HepG2 (cell line): ENCODE results near the gene MB. TPM values are rescaled to one million over a fixed set of nuclear protein-coding genes. Genes with fewer than 3 reads are reported as not detected.
A peak's percentile ranks its signal among the peaks of the same experiment; 100 is the strongest.

Experiments
- AGO2 ChIP-seq: fragments of 200-400 bp; formaldehyde crosslinking; optimal IDR thresholded peaks from 2 replicates; pipeline ENCODE3; 2017; ENCODE audit warnings: mild to moderate bottlenecking, low read depth, low read length, moderate library complexity
- ATF1 ChIP-seq: IDR thresholded peaks from 2 replicates; pipeline ENCODE4 v1.6.1; 2016; ENCODE audit warnings: mild to moderate bottlenecking, control low read depth
- HDAC1 ChIP-seq: sonication (generic); formaldehyde crosslinking; IDR thresholded peaks from 2 replicates; pipeline ENCODE4 v1.5.1; 2020; ENCODE audit warnings: mild to moderate bottlenecking, missing genetic modification reagents
- LCORL ChIP-seq, 2 experiments: fragments of 450-650 bp in 1 of 2; sonication (generic) in 1 of 2; formaldehyde crosslinking in 1 of 2; IDR thresholded peaks; 2 replicates each; pipeline versions ENCODE4 v1.5.0 to v1.6.1; 2017 to 2020; ENCODE audit warnings: antibody characterized with exemption in 1 of 2, missing genetic modification reagents in 1 of 2
- MED13 ChIP-seq: sonication (generic); formaldehyde crosslinking; IDR thresholded peaks from 2 replicates; pipeline ENCODE4 v1.5.0; 2020; ENCODE audit warnings: missing genetic modification reagents
- MTA3 ChIP-seq: sonication (generic); formaldehyde crosslinking; IDR thresholded peaks from 2 replicates; pipeline ENCODE4 v1.4.0; 2020; ENCODE audit warnings: missing genetic modification reagents
- PAX8 ChIP-seq: sonication (generic); formaldehyde crosslinking; IDR thresholded peaks from 2 replicates; pipeline ENCODE4 v1.8.0; 2022; ENCODE audit warnings: mild to moderate bottlenecking, missing genetic modification reagents, borderline replicate concordance
- PHF21A ChIP-seq: sonication (generic); formaldehyde crosslinking; IDR thresholded peaks from 2 replicates; pipeline ENCODE4 v1.5.0; 2020; ENCODE audit warnings: mild to moderate bottlenecking, missing genetic modification reagents
- SMAD1 ChIP-seq: sonication (generic); formaldehyde crosslinking; IDR thresholded peaks from 2 replicates; pipeline ENCODE4 v1.4.0; 2020; ENCODE audit warnings: missing genetic modification reagents, low read depth, mild to moderate bottlenecking, borderline replicate concordance
- SP1 ChIP-seq, 2 experiments: fragments of 450-650 bp in 1 of 2; sonication (generic) in 1 of 2; formaldehyde crosslinking in 1 of 2; IDR thresholded peaks; 2 replicates each; pipeline versions ENCODE4 v1.4.0 to v1.6.1; 2016 to 2020; ENCODE audit warnings: missing genetic modification reagents in 1 of 2
- ZMAT3 ChIP-seq: sonication (generic); formaldehyde crosslinking; conservative IDR thresholded peaks from 2 replicates; pipeline ENCODE4 v1.7.0; 2021; ENCODE audit warnings: missing genetic modification reagents
- polyA plus RNA-seq, 8 experiments: library from polyadenylated mRNA; depleted of rRNA in 3 of 8; stranded (reverse) in 7 of 8; unstranded in 1 of 8; fragments of >200 nt; fragmentation: Illumina TruSeq in 4 of 8; extraction: Trizol in 4 of 8; gene quantifications; 2 replicates each; pipeline versions ENCODE4 v1.2.1 to v1.2.3, GENCODE V29; 2011 to 2016; ENCODE audit warnings: low read depth in 4 of 8, missing spikeins in 1 of 8, mixed read lengths in 1 of 8; ENCODE audit not compliant: insufficient read depth in 1 of 8
- total RNA-seq, 5 experiments: library from RNA; depleted of rRNA; stranded (reverse); fragments of >200 nt; fragmentation: Illumina TruSeq; extraction: Trizol; gene quantifications; 2 replicates each; pipeline ENCODE4 v1.2.3, GENCODE V29; 2016; ENCODE audit warnings: low read depth in 1 of 5
- TF ChIP-seq, protein P1 (sequence below): sonication (generic); formaldehyde crosslinking; IDR thresholded peaks from 2 replicates; pipeline ENCODE4 v1.4.0; 2020; ENCODE audit warnings: missing genetic modification reagents, borderline replicate concordance
- TF ChIP-seq, protein P2 (sequence below): sonication (generic); formaldehyde crosslinking; IDR thresholded peaks from 2 replicates; pipeline ENCODE4 v1.4.0; 2020; ENCODE audit warnings: missing genetic modification reagents
- TF ChIP-seq, protein P3 (sequence below): sonication (generic); formaldehyde crosslinking; IDR thresholded peaks from 2 replicates; pipeline ENCODE4 v1.8.1; 2023; ENCODE audit warnings: mild to moderate bottlenecking, moderate library complexity, missing genetic modification reagents
- TF ChIP-seq, protein P4 (sequence below): IDR thresholded peaks from 2 replicates; pipeline ENCODE4 v1.6.1; 2016; ENCODE audit warnings: missing compliant biosample characterization, missing genetic modification reagents, borderline replicate concordance
- TF ChIP-seq, protein P5 (sequence below): sonication (generic); formaldehyde crosslinking; IDR thresholded peaks from 2 replicates; pipeline ENCODE4 v1.5.0; 2020; ENCODE audit warnings: mild to moderate bottlenecking, missing genetic modification reagents

Gene MB
- total and polyA plus RNA-seq, 2 of the 13 experiments (the other 11 are each of a cell fraction or from before 2014, with no cell fraction given): 0.07 TPM; not detected in 1

DNA sequence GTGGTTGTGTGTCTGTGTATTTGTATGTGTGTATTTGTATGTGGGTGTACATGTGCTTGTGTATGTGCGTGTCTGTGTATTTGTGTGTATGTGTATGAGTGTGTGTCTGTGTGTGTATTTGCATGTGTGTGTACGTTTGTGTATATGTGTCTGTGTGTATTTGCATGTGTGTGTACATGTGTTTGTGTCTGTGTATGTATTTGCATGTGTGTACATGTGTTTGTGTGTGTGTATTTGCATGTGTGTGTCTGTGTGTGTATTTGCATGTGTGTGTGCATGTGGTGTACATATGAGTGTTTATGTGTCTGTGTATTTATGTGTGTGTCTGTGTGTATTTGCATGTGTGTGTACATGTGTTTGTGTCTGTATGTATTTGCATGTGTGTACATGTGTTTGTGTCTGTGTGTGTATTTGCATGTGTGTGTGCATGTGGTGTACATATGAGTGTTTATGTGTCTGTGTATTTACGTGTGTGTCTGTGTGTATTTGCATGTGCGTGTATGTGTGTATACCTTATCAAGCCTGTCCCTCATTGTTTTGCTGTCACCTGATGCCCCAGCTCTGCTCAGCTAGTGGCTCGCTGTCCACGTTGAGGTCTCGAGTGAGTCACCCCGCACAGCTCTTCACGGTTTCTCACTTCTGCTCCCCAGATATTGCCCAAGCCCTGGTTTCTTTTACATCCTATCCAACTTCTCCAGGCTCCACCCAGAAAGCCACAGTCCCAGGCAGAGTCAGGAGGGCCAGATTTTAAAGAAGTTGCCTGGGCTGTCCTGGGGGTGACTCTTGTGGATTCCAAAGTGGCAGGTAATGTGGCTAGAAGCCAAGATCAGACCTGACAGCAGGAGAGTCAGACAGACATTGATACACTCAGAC is 15.2 kb downstream of the MB start (continued):
- TF ChIP-seq, protein P1, sequence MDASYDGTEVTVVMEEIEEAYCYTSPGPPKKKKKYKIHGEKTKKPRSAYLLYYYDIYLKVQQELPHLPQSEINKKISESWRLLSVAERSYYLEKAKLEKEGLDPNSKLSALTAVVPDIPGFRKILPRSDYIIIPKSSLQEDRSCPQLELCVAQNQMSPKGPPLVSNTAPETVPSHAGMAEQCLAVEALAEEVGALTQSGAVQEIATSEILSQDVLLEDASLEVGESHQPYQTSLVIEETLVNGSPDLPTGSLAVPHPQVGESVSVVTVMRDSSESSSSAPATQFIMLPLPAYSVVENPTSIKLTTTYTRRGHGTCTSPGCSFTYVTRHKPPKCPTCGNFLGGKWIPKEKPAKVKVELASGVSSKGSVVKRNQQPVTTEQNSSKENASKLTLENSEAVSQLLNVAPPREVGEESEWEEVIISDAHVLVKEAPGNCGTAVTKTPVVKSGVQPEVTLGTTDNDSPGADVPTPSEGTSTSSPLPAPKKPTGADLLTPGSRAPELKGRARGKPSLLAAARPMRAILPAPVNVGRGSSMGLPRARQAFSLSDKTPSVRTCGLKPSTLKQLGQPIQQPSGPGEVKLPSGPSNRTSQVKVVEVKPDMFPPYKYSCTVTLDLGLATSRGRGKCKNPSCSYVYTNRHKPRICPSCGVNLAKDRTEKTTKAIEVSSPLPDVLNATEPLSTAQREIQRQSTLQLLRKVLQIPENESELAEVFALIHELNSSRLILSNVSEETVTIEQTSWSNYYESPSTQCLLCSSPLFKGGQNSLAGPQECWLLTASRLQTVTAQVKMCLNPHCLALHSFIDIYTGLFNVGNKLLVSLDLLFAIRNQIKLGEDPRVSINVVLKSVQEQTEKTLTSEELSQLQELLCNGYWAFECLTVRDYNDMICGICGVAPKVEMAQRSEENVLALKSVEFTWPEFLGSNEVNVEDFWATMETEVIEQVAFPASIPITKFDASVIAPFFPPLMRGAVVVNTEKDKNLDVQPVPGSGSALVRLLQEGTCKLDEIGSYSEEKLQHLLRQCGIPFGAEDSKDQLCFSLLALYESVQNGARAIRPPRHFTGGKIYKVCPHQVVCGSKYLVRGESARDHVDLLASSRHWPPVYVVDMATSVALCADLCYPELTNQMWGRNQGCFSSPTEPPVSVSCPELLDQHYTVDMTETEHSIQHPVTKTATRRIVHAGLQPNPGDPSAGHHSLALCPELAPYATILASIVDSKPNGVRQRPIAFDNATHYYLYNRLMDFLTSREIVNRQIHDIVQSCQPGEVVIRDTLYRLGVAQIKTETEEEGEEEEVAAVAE: no peak
- TF ChIP-seq ATF1 (no peak), PAX8 (CRISPR knock-in tag) (no peak), SP1 (IDR thresholded peaks at IDR 0.05) (peak; percentile 7; the same call in 1 of the 2 replicates), SP1 (CRISPR knock-in tag; IDR thresholded peaks at IDR 0.05) (no peak), MED13 (CRISPR knock-in tag) (no peak), SMAD1 (CRISPR knock-in tag) (no peak), LCORL (IDR thresholded peaks at IDR 0.05) (0 out of 2 replicates have a peak, but pooled peaks have one; percentile 5), LCORL (CRISPR knock-in tag; IDR thresholded peaks at IDR 0.05) (no peak), PHF21A (CRISPR knock-in tag) (no peak), MTA3 (CRISPR knock-in tag) (no peak), AGO2 (no peak), ZMAT3 (CRISPR knock-in tag) (no peak), HDAC1 (CRISPR knock-in tag) (no peak)
- TF ChIP-seq, protein P2, sequence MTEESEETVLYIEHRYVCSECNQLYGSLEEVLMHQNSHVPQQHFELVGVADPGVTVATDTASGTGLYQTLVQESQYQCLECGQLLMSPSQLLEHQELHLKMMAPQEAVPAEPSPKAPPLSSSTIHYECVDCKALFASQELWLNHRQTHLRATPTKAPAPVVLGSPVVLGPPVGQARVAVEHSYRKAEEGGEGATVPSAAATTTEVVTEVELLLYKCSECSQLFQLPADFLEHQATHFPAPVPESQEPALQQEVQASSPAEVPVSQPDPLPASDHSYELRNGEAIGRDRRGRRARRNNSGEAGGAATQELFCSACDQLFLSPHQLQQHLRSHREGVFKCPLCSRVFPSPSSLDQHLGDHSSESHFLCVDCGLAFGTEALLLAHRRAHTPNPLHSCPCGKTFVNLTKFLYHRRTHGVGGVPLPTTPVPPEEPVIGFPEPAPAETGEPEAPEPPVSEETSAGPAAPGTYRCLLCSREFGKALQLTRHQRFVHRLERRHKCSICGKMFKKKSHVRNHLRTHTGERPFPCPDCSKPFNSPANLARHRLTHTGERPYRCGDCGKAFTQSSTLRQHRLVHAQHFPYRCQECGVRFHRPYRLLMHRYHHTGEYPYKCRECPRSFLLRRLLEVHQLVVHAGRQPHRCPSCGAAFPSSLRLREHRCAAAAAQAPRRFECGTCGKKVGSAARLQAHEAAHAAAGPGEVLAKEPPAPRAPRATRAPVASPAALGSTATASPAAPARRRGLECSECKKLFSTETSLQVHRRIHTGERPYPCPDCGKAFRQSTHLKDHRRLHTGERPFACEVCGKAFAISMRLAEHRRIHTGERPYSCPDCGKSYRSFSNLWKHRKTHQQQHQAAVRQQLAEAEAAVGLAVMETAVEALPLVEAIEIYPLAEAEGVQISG (CRISPR knock-in tag): no peak
- TF ChIP-seq, protein P3, sequence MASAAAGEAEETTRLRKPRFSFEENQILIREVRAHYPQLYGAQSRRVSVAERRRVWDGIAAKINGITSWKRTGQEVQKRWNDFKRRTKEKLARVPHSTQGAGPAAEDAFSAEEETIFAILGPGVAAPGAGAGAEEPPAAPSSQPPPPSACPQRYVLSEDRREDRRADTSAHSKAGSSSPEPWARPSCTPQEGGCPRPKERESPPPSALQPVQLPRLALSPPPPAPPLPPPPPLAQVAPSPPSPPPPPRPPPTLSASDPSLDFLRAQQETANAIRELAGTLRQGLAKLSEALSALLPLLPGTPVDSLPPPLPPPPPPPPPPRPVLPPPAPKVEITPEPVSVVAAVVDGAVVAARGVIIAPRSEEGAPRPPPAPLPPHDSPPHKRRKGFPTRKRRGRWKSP: no peak
- TF ChIP-seq, protein P4, sequence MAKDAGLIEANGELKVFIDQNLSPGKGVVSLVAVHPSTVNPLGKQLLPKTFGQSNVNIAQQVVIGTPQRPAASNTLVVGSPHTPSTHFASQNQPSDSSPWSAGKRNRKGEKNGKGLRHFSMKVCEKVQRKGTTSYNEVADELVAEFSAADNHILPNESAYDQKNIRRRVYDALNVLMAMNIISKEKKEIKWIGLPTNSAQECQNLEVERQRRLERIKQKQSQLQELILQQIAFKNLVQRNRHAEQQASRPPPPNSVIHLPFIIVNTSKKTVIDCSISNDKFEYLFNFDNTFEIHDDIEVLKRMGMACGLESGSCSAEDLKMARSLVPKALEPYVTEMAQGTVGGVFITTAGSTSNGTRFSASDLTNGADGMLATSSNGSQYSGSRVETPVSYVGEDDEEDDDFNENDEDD: no peak
- TF ChIP-seq, protein P5, sequence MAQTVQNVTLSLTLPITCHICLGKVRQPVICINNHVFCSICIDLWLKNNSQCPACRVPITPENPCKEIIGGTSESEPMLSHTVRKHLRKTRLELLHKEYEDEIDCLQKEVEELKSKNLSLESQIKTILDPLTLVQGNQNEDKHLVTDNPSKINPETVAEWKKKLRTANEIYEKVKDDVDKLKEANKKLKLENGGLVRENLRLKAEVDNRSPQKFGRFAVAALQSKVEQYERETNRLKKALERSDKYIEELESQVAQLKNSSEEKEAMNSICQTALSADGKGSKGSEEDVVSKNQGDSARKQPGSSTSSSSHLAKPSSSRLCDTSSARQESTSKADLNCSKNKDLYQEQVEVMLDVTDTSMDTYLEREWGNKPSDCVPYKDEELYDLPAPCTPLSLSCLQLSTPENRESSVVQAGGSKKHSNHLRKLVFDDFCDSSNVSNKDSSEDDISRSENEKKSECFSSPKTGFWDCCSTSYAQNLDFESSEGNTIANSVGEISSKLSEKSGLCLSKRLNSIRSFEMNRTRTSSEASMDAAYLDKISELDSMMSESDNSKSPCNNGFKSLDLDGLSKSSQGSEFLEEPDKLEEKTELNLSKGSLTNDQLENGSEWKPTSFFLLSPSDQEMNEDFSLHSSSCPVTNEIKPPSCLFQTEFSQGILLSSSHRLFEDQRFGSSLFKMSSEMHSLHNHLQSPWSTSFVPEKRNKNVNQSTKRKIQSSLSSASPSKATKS: no peak
